ENCODE results near the gene PAPLN. TPM values are rescaled to one million over a fixed set of nuclear protein-coding genes. Genes with fewer than 3 reads are reported as not detected.

PAPLN gene
- total and polyA plus RNA-seq, 9 of the 15 experiments (the other 6 are each of a cell fraction or from before 2014, with no cell fraction given), result 0.43 to 3.5 (median 1.7) TPM

- no peak for TF ChIP-seq E2F5 (CRISPR knock-in tag; IDR thresholded peaks at IDR 0.05)
- TF ChIP-seq KDM4B (IDR thresholded peaks at IDR 0.05; ENCODE audit: borderline replicate concordance in 2 of 2, low read depth in 1 of 2), result no peak
- TF ChIP-seq GTF2E2 (tag; IDR thresholded peaks at IDR 0.05), result no peak
- TF ChIP-seq HMG20A (CRISPR knock-in tag; conservative IDR thresholded peaks at IDR 0.05), result no peak
- TF ChIP-seq TRIM24 (IDR thresholded peaks at IDR 0.05), result peak in 1 of 2 experiments; percentile 58; a peak in 1 of 4 replicates
- no peak for TF ChIP-seq CHD7 (IDR thresholded peaks at IDR 0.05; ENCODE audit: low read depth, low read length)
- TF ChIP-seq ZNF696 (CRISPR knock-in tag; conservative IDR thresholded peaks at IDR 0.05), result no peak
- TF ChIP-seq ZBTB5 (IDR thresholded peaks at IDR 0.05), result no peak
- TF ChIP-seq NFYB (IDR thresholded peaks at IDR 0.05; ENCODE audit: extremely low read depth, insufficient read length), result no peak
- TF ChIP-seq ZNF639 (CRISPR knock-in tag; conservative IDR thresholded peaks at IDR 0.05 in 1 of 2, IDR thresholded peaks at IDR 0.05 in 1 of 2), result 0 out of 4 replicates have a peak, but pooled peaks of 1 of the 2 experiments have one; percentile 53
Measured at GRCh38 chr14:73245480-73246325, 8.4 kb downstream of the PAPLN start (continued).
